ENCODE measurements around the gene NUDT4. TPM values are rescaled to one million over a fixed set of nuclear protein-coding genes. Genes with fewer than 3 reads are reported as not detected.

NUDT4 gene
- 10 to 100 TPM; 40.6 to 54.6 TPM for total RNA-seq

DNA sequence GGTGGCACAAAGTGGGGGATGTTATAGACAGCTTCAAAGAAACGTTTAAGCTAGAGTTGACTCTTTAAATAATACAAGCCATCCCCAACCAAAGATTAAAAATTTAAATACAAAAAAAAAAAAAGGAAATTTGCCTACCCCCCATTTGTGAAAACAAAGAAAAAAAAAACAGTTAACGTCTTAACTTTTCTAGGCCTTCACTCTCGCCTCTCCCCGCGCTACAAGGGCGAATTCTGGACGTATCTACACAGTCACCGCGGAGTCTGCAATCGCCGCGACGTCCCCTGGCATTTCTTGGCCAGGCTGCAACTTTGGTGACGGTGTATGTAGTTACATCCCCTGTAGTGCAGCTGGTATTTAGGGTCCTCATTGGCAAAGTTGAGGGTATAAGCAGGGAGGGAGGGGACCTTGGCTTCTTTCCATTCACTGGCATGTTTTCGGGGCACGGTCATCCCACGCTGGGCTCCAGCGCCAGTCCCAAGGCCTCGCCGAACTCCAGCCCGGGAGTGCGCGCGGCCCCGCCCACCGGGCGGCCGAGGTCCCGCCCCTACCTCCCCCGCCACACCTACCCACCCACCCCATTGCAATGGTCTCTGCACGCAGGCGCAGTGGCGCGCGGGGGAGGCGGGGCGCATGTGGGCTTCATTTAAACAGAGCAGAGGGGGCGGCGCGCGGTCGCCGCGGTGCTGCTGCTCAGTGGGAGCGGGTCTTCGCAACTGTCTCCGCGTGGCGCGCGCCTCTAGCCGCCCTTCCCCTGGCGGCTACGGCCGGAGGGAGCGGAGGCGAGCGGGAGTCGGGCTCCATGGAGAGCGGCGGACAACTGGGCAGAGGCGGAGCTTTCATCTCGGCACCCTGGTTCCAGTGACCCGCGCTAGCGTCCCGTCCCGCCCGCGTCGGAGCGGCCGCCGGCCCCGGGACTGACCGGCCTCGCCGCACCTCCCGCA lies at the start of gene NUDT4:
Gene NUDT4, plus strand, starts transcription at position 674 of the 944 bp plus-strand sequence. CDS start 398 bp downstream, outside the sequence.

DNA sequence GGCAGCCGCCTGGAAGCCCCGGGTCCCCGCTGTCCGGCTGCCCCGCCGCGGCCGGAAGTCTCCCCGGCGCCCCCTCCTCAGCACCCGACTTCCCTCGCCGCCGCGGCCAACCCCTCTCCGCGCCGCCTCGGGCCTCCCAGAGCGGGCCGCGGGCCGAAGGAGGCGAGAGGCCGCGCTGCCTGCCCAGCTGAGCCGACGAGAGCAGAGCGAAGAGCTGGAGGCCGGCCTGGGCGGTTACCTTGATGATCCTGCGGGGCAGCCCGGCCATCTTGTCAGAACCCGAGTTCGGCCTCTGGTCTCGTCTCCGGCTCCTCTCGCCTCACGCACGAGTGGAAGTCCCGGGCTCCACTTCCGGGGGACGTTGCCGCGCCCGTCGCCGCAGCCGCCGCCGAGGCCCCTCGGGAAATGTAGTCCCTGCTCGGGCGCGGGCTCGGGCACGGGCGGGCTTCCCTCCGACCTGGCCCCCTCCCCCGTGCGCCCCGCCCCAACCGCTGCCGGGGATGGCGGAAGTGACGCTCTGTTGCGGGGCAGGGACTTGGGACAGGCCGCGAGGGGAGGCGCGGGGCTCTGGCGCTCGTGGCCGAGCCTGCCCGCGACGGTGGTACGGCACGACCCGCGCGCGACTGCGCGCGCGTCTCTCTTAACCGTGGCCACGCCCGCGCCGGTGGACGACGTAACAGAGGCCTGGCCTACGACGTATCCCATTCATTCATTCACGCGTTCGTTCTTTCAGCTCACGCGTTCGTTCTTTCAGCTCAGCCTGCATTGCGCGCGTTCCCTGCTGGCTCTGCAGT lies 64.1 kb downstream of the NUDT4 start, which contains the start of gene UBE2N:
Gene UBE2N, minus strand, starts transcription at position 331 of the 794 bp plus-strand sequence. Its CDS starts 63 bp downstream, at position 268.

Other genes with a start within 250 kb of the NUDT4 start
- gene UBE2N, start 64.0 kb downstream of the NUDT4 start, total RNA-seq: 100 to 1,000 TPM in 1 of 2 donors, 10 to 100 TPM in 1; 75.4 to 165 TPM
- gene MRPL42, start 89.6 kb downstream of the NUDT4 start, total RNA-seq: 10 to 100 TPM; 40.3 to 58.3 TPM
- 10 to 100 TPM; 26.3 to 26.5 TPM for gene SOCS2, start 194.8 kb downstream of the NUDT4 start, total RNA-seq

Measured in melanocyte of skin (primary cell).